Epithelial cell of proximal tubule (primary cell): ENCODE data around the gene GSS. TPM values are rescaled to one million over a fixed set of nuclear protein-coding genes. Genes with fewer than 3 reads are reported as not detected.

ENCODE experiments used
- DNase-seq: peaks from one replicate; pipeline ENCODE4 v3.0.0-alpha.2; 2011; ENCODE audit warnings: low read depth
- H3K4me3 ChIP-seq: 2 replicates; pipeline ENCODE4 v1.5.1; 2011; ENCODE audit warnings: low read depth, mild to moderate bottlenecking, low read length
- CTCF ChIP-seq: conservative IDR thresholded peaks from 2 replicates; pipeline ENCODE4 v1.5.1; 2012; ENCODE audit warnings: low read depth, mild to moderate bottlenecking, low read length
- total RNA-seq: library from RNA; depleted of rRNA; stranded (reverse); fragments of >200 nt; gene quantifications from 2 replicates; pipeline ENCODE4 v1.2.3, GENCODE V29; 2015

Gene GSS
- total RNA-seq, 1 donor from 2014 or later: 76.2 TPM

GRCh38 chr20:34992751-34993417, 37.3 kb upstream of the GSS start:
- H3K4me3 ChIP-seq: no peak overlapping the region
- TF ChIP-seq CTCF: no peak
- no peak for DNase-seq

GRCh38 chr20:34990661-34991214, 35.1 kb upstream of the GSS start:
- no peak for TF ChIP-seq CTCF

GRCh38 chr20:34990231-34990630, 34.6 kb upstream of the GSS start:
- DNase-seq: no peak
- H3K4me3 ChIP-seq: no peak overlapping the region
- no peak for TF ChIP-seq CTCF

More at GRCh38 chr20:34990661-34991214, 35.1 kb upstream of the GSS start:
- no peak overlapping the region for H3K4me3 ChIP-seq
- no peak for DNase-seq

DNA sequence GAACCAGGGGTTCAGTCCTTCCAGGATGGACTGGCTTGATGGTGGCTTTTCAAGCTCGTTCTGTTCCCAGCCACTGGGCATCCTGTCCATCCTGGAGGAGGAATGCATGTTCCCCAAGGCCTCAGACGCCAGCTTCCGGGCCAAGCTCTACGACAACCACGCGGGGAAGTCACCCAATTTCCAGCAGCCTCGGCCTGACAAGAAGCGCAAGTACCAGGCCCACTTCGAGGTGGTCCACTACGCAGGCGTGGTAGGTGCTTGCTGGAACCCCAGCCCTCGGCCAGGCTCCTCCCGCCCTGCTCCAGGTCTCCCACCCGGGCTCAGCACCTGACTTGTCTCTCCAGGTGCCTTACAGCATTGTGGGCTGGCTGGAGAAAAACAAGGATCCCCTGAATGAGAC, 34.1 kb upstream of the GSS start:
- TF ChIP-seq CTCF: no peak
- no peak overlapping the region for H3K4me3 ChIP-seq
- DNase-seq: no peak

DNA sequence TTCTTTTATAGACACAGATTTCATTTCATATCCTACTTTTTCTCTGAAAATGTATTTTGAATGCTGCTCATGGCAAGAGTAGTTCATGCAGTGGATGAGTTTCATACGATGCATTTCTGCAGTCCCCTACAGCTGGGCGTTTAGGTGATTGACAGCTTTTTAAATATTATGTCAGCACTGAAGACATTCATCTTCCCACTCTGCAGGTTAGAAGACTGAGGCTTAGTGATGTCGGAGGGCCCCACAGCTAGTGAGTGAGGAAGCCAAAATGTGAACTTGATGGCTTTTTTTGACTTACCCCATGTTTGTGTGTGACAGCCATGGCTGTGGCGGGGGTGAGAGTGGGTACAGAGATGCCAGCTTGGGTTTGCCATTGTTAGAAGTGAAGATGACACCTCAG, 33.5 kb upstream of the GSS start:
- TF ChIP-seq CTCF: no peak
- H3K4me3 ChIP-seq: no peak overlapping the region
- DNase-seq: no peak

DNA sequence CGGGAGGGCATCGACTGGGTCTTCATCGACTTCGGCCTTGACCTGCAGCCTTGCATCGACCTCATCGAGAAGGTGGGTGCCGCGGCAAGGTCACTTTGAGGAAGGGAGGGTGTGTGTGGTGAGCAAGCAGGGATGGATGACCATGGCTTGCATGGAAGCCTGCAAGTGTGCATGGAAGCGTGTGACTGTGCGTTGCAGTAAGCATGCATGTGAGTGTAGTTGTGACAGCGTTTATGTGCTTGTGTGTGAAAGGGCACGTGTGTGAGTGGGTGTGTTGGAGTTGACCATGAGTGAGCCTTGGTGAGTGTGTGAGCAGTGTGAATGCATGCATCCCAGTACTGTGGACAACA, 32.6 kb upstream of the GSS start:
- no peak for TF ChIP-seq CTCF
- DNase-seq: no peak
- no peak overlapping the region for H3K4me3 ChIP-seq
